HG02588 (cell line): ENCODE measurements around the gene SART3.

Experiments
- ATAC-seq: cut with Tn5 transposase; IDR thresholded peaks from one replicate; pipeline ENCODE4 v1.9.1; 2021; ENCODE audit warnings: mild to moderate bottlenecking, moderate library complexity; ENCODE audit not compliant: unreplicated experiment

The SART3 gene, protein sequence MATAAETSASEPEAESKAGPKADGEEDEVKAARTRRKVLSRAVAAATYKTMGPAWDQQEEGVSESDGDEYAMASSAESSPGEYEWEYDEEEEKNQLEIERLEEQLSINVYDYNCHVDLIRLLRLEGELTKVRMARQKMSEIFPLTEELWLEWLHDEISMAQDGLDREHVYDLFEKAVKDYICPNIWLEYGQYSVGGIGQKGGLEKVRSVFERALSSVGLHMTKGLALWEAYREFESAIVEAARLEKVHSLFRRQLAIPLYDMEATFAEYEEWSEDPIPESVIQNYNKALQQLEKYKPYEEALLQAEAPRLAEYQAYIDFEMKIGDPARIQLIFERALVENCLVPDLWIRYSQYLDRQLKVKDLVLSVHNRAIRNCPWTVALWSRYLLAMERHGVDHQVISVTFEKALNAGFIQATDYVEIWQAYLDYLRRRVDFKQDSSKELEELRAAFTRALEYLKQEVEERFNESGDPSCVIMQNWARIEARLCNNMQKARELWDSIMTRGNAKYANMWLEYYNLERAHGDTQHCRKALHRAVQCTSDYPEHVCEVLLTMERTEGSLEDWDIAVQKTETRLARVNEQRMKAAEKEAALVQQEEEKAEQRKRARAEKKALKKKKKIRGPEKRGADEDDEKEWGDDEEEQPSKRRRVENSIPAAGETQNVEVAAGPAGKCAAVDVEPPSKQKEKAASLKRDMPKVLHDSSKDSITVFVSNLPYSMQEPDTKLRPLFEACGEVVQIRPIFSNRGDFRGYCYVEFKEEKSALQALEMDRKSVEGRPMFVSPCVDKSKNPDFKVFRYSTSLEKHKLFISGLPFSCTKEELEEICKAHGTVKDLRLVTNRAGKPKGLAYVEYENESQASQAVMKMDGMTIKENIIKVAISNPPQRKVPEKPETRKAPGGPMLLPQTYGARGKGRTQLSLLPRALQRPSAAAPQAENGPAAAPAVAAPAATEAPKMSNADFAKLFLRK

DNA sequence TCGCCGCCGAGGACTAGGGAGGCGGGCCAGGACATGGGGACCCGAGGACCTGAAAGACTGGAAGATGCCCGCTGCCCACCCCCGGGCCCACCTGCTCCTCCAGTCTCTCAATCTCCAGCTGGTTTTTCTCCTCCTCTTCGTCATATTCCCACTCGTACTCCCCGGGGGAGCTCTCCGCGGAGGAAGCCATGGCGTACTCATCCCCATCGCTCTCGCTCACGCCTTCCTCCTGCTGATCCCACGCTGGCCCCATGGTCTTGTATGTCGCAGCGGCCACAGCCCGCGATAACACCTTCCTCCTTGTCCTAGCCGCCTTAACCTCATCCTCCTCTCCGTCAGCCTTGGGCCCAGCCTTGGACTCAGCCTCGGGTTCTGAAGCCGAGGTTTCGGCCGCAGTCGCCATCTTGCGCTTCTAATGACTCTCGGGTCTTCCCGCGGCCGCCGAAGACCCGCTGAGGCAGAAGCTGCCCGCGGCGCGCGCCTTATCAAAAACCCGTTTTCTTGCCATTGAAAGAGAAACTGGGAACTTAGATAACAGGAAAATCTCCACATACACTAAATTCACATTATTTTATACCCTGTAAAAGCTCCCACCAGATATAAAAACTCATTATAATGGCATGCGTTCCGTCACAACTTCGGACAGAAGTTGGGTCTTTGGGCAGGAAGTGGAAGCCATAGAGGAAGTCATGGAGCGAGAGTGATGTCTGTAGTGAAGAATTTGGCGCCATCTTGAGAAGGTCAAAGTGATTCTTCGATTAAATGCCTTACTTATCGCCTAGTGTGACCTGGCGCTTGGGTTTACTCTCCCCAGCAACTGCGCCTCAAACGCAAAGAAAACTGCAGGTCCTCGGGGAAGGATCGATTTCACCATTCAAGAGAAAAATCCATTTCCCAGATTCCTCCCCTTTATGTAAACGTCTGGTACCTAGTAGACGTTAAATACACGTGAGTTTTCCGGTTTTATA lies at the start of gene SART3:
TSS of gene SART3 (minus strand) at position 422 of the 968 bp plus-strand sequence. CDS start at position 403, 19 bp downstream.
- peak; percentile 33 for ATAC-seq

DNA sequence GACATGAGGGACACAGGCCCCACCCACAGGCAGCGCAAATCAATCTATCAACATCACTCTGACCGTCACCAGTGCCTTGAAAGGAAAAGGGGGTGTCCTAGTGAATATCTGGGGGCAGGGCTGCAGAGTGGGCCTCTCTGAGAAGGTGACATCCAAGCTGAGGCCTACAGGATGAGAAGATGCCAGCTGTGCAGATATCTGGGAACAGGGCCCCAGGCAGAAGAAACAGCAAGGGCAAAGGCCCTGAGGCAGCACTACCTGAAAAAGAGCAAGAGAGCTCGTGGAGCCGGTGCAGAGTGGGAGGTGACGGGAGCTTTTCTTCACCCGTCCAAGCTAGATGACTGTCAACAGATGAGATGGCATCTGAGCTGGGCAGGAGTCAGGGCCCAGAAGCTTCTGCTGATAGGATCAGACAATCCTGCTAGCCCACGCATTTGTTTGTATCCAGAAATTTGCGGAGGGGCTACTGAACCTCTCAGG lies 49.4 kb upstream of the SART3 start:
- no peak for ATAC-seq

DNA sequence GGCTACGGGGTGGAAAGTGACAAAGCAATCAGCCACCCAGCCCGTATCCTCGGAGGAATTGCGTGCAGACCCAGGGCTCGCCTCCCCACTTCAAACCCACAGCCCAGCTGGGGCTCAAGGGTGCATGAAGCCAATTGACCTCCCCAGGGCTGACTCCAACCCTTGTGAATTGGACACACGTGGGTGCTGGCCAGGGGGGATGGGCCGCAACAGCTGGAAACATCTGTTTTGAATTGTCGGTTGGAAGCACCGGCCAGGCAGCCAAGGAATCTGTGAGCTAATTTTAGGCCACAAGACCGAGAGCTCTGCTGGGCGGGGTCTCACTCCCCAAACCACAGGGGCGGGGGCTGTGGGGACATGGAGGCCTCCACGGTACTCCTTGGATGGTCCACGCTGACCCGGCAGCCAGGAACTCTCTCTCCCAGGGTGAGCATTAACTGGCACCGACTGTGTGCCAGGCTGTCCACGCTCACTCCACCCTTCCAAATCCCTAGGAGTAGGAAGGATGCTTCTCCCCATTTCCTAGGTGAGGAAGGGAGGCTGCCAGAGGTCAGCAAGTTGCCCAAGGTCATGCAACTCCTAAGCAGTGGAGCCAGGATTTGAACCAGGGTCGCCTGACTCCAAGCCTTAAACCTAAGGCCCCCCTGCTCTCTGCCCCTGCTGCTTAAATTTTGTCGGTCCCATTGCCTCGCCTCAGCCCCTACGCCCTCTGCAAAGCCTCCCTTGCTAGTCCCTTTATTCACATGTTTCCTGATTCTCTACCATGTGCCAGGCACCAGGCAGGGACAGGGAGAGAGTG lies 48.8 kb upstream of the SART3 start:
- ATAC-seq: no peak

DNA sequence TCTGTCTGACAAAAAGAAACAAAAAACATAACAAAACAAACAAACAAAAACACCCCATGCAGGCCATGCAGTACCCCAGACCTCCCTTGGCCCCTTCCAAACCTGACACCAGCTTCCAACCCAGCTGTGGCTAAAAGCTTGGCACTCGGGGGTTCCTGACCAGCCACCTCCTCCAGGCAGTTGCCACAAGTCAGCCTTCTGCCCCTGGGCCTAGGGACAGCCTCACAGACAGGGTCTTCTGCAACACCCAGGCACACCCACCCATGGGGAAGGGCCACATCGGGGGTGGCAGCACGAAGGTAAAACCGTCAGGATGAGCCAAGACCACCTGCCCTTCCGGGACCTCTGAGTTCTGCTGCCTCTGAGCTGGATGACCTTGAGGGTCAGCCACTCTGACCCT lies 47.6 kb upstream of the SART3 start:
- ATAC-seq: no peak

DNA sequence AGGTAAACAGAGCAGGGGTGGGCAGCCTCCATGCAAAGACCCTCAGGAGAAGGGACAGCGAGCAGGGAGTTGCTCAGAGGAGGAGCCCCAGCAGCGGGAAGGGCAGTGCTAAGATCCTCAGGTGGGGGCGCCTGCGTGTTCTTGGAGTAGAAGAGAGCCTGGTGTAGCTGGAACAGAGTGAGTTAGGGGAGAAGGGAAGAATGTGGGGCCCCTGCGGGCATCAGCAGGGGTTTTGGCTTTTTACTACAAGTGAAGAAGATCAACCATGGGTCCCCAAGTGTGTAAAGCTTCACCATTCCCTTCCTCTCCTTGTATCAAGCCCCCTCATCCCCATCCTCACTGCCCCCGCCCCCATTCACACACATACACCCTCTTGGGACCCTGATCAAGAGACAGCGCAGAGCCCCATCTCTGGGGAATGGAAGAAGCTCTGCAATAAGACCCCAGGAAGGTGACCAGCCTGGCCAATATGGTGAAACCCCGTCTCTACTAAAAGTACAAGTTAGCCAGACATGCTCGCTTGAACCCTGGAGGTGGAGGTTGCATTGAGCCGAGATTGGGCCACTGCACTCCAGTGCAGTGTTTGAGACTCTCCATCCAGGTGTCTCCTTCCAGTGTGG lies 47.1 kb upstream of the SART3 start:
- no peak for ATAC-seq

DNA sequence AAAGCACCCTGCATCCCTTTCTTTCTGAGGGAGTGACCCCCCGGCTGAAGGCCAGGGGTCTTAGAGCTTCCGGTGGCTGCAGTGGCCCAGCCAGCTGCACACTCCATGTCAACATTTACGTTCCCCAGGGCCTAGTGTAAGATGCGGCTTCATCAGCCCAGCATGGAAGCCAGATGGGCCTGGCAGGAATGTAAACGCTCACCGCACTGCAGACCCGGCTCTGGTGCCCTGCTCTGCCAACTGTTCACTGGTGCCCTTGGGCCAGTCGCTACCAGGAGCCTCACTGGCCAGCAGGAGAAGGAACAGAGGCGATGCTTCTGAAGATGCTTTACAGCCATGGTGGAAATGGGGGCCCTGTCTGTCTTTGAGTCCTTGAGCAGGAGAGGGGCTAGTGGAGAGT lies 45.5 kb upstream of the SART3 start:
- no peak for ATAC-seq

DNA sequence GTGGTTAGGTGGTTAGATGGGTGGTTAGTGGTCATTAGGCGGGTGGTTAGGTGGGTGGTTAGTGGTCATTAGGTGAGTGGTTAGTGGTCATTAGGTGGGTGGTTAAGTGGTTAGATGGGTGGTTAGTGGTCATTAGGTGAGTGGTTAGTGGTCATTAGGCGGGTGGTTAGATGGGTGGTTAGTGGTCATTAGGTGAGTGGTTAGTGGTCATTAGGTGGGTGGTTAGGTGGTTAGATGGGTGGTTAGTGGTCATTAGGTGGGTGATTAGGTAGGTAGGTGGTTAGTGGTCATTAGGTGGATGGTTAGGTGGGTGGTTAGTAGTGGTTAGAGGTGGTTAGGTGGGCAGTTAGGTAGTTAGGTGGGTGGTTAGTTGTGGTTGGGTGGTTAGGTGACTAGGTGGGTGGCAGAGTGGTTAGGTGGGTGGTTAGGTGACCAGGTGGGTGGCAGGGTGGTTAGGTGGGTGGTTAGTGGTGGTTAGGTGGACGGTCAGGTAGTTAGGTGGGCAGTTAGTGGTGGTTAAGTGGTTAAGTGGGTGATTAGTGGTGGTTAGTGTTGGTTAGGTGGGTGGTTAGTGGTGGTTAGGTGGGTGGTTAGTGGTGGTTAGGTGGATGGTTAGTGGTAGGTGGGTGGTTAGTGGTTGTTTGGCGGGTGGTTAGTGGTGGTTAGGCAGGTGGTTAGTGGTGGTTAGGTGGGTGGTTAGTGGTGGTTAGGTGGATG lies 44.9 kb upstream of the SART3 start:
- no peak for ATAC-seq

DNA sequence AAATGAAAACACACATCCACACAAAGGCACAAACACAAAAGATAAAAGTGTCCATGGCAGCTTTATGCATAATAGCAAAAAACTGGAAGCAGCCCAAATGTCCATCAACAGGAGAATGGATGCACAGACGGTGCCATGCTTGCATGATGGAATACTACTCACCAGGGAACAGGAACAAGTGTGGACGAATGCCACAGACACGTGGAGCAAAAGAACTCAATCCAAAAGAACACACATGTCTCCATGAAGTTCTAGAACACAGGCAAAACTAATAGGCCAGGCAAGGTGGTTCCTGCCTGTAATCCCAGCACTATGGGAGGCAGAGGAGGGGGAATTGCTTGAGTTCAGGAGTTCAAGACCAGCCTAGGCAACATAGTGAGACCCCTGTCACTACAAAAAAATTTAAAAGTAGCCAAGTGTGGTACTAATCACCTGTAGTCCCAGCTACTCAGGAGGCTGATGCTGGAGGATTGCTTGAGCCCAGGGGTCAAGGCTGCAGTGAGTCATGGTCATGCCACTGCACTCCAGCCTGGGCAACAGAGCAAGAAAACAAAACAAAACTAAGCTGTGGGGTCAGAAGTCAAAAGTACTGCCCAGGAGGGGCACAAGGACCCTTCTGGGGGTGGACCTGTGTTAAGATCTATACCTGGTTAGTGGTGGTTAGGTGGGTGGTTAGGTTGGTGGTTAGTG lies 44.2 kb upstream of the SART3 start:
- no peak for ATAC-seq

DNA sequence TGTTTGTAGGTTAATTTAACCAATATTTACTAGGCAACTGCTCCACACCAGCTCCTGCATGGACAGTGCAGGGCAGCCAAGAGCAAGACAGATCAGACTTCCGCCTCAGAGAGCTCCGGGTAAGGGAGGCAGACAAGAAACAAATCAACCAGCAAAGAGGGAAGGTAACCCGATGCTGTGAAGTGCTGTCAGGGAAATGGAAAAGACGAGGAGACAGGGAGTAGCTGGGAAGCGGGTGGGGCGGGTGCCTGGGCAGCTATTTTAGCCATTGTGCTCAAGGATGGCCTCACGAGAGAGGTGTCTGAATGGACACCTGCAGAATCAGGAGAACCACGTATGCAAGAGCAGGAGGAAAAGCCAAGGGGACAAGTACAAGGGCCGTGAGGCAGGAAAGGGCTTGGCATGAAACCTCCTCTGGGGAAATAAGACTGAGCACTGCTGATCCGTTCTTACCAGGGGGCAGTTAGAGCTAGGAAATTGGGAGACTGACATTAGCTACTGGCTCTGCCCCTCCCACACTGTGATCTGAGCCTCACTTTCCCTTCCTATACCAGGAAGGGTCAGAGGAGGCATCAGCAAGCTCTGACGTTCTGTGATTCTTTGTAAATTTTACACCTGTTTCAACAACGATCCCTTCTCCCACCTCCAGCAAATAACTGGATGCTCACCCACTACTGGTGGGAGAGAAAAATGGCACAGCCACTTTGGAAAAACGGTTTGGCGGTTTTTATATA lies 43.4 kb upstream of the SART3 start:
- no peak for ATAC-seq

DNA sequence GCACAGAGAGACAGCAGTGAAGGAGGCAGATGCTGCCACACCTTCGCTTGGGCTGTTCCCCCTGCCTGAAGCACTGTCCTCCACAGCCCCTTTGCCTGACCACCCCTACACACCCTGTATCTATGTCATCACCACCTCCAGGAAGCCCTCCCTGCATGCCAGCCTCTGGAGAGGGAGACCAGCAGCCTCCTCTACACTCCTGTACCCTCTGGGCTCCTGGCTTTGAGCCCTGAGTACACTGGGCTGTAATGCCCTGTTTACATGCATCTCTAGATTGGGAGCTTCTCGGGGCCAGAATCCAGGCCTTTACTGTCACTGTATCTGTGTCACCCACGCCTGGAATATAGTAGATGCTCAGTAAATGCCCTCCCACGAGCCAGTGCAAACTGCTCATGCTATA lies 42.8 kb upstream of the SART3 start:
- no peak for ATAC-seq

DNA sequence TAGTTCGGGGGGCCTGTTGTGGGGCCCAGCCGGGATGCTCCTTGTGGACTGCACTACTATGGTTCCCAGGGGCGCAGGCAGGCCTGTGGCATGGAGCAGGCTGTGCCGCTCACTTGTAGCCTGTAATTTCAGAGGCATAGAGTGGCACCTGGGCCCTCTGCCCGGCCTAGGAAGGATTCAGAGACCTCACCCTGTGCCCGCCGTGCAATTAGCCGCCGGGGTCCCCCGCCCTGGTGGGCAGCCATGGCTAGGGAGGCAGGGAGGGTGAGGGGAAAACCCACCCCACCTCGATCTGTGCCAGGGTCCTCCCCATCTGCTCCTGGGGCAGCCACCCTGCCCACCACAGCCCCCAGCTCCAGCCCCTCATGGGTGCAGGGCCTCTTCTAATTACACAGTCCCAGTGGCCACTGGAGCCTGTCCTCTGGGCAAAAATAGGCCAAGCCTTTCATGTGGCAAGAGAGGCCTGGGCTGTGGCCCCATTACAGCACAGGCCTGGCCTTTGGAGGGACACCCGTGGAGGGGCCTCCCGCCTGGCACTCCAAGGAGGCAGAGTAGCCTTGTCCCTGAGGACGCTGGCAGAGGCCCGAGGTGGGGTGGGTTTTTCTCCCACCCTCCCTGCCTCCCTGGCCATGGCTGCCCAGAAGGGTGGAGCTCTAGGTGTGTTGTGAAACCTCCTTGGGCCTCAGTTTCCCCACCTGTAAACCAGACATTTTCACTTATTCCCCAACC lies 42.2 kb upstream of the SART3 start:
- ATAC-seq: no peak

DNA sequence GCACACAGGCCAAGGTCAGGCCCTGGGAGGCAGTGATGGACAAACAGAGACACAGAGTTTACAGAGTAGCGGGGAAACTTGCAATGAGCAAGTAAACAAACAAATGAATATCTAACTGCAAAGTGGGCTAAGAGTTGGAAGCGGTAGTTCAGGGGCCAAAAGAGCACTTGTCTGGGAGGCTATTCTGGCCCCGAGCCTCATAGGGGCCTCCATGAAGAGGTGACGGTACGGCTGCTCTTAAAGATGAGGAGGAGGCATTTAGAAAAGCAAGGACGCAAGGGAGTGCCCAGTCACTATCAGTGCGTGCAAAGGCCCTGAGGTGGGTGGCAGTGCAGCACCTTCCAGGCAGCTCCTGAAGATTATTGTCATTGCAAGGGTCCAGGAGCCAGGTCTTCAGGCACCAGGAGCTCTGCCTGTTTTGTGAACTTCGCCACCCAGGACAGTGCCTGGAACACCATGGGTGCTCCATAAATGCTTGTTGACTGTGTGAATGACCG lies 41.3 kb upstream of the SART3 start:
- ATAC-seq: no peak

DNA sequence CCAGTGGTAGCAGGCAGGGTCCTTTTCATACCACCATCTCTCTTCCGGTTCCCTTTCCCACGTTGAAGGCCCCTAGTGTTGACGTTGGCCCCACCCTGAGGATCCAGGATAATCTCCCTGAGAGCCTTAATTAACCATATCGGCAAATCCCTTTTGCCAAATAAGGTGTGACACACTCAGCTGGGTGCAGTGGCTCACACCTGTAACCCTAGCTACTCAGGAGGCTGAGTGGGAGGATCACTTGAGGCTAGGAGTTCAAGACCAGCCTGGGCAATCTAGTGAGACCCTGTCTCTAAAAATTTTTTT lies 39.7 kb upstream of the SART3 start:
- ATAC-seq: no peak

DNA sequence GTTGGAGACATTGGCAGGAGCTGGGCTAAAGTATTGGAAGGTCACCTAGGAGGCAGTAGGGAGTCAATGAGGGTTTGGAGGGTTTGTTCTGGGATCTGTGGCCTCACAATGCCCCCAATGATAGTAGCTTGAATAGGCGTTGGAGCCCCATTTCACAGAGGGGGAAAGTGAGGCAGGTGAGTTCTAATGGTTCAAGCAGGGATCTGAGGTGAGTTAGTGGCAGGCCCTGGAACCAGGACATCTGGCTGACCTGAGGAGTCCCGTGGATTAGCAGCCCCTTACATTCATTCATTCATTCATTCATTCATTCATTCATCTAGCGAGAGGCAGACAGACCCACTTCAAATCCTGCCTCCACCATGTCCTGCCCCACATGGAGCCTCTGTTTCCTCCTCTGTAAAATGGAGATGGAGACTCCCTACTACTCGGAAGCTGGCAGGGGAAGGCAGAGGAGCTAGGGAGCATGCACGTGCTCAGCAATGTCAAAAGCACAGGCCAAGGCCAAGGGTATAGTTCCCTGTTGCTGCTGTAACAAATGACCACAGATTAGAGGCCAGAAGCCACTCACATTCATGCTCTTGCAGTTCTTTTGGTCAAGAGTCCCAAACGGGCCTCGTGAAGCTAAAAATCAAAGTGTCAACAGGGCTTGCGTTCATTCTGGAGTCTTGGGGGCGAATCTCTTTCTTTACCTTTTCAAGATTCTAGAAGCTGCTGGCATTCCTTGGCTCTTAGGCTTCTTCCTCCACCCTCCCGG lies 39.2 kb upstream of the SART3 start:
- no peak for ATAC-seq

DNA sequence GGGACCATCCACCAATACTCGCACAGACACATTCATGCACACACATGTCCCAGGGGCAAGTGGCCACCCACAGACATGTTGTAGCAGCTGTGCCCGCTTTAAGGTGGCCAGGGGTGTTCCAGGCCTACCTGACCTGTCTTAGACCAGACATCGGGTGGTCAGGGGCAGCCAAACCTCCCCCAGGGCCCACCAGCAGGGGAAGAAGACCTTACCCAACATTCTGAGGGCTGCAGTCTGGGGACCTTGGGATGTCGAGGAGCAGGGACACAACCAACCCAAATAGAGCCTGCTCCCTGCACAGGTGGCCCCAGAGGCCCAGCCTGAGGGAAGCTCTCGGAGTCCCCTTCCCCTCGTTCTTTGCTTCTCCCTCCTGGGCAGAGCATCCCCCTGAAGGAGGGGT lies 38.6 kb upstream of the SART3 start:
- no peak for ATAC-seq
